ENCODE results near the gene NUBP2.

DNA sequence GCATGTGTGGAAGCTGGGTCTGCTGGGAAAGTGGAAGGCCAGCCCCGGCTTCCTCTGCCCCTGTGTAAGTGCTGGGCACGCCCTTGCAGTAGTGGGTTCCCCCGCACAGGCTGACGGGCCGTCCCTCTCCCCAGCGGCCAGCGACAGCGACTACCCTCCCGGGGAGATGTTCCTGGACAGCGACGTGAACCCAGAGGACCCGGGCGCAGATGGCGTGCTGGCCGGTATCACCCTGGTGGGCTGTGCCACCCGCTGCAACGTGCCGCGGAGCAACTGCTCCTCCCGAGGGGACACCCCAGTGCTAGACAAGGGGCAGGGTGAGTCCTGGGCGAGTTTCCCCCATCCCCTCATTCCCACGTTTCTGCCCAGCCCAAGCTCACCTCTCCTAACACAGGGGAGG, 16.9 kb upstream of the NUBP2 start:
- TF ChIP-seq MXI1 (IDR thresholded peaks at IDR 0.05; ENCODE audit: low read depth, low read length) (no peak), POLR2AphosphoS5 (IDR thresholded peaks at IDR 0.05; ENCODE audit: low read depth, low read length) (no peak)
- TF ChIP-seq, protein P1, sequence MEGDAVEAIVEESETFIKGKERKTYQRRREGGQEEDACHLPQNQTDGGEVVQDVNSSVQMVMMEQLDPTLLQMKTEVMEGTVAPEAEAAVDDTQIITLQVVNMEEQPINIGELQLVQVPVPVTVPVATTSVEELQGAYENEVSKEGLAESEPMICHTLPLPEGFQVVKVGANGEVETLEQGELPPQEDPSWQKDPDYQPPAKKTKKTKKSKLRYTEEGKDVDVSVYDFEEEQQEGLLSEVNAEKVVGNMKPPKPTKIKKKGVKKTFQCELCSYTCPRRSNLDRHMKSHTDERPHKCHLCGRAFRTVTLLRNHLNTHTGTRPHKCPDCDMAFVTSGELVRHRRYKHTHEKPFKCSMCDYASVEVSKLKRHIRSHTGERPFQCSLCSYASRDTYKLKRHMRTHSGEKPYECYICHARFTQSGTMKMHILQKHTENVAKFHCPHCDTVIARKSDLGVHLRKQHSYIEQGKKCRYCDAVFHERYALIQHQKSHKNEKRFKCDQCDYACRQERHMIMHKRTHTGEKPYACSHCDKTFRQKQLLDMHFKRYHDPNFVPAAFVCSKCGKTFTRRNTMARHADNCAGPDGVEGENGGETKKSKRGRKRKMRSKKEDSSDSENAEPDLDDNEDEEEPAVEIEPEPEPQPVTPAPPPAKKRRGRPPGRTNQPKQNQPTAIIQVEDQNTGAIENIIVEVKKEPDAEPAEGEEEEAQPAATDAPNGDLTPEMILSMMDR (IDR thresholded peaks at IDR 0.05) = no peak
- TF ChIP-seq, protein P2, sequence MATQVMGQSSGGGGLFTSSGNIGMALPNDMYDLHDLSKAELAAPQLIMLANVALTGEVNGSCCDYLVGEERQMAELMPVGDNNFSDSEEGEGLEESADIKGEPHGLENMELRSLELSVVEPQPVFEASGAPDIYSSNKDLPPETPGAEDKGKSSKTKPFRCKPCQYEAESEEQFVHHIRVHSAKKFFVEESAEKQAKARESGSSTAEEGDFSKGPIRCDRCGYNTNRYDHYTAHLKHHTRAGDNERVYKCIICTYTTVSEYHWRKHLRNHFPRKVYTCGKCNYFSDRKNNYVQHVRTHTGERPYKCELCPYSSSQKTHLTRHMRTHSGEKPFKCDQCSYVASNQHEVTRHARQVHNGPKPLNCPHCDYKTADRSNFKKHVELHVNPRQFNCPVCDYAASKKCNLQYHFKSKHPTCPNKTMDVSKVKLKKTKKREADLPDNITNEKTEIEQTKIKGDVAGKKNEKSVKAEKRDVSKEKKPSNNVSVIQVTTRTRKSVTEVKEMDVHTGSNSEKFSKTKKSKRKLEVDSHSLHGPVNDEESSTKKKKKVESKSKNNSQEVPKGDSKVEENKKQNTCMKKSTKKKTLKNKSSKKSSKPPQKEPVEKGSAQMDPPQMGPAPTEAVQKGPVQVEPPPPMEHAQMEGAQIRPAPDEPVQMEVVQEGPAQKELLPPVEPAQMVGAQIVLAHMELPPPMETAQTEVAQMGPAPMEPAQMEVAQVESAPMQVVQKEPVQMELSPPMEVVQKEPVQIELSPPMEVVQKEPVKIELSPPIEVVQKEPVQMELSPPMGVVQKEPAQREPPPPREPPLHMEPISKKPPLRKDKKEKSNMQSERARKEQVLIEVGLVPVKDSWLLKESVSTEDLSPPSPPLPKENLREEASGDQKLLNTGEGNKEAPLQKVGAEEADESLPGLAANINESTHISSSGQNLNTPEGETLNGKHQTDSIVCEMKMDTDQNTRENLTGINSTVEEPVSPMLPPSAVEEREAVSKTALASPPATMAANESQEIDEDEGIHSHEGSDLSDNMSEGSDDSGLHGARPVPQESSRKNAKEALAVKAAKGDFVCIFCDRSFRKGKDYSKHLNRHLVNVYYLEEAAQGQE (IDR thresholded peaks at IDR 0.05; ENCODE audit: low read depth, low read length) = no peak

All from SK-N-SH (cell line).